ENCODE data around the gene PARD3. TPM values are rescaled to one million over a fixed set of nuclear protein-coding genes. Genes with fewer than 3 reads are reported as not detected.
A peak's percentile ranks its signal among the peaks of the same experiment; 100 is the strongest.

Gene PARD3
- total RNA-seq, 1 donor from 2014 or later, result 58.7 TPM

DNA sequence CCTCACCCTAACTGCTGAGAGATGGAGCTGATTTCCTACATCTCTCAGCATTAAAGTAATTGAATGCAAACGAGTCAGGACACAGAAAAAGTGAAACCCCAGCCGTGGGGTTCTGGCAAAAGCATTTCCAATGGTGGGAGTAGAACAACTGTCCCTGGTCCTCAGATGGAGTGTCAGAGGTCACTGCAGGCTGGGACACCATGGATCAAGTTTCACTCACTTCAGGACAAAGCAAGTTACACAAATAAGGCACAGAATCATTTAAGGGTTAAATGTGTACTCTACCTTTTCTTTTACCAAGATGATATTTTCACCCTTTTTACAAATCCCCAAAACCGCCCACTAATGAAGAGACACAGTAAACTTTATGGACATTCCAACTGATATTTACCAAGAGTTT, 607.8 kb downstream of the PARD3 start:
- peak overlapping the region; percentile 39 for H3K4me2 ChIP-seq
- peak overlapping the region; percentile 76 for H3K27ac Mint-ChIP-seq
- H3K4me3 Mint-ChIP-seq, result peak overlapping the region; percentile 51
- H3K27me3 Mint-ChIP-seq (ENCODE audit: insufficient read depth, low read depth), result peaks cover 6% of the 10 kb centered on the region
- peaks cover 26% of the 10 kb centered on the region for H3K36me3 Mint-ChIP-seq
- H3K9me3 Mint-ChIP-seq, result peaks cover 5% of the 10 kb centered on the region
- no peaks in the 10 kb centered on the region for H3K36me3 ChIP-seq
- H4K20me1 ChIP-seq (ENCODE audit: low read depth), result no peaks in the 10 kb centered on the region
- no peaks in the 10 kb centered on the region for H3K9me3 ChIP-seq (ENCODE audit: low read depth)
- H3K27me3 ChIP-seq, result no peaks in the 10 kb centered on the region
- peak; percentile 48 for DNase-seq (ENCODE audit: low spot score)
- H3K4me3 ChIP-seq, result no peak overlapping the region
- H3K4me1 Mint-ChIP-seq, result peaks cover 53% of the 10 kb centered on the region
- H2AFZ ChIP-seq (replicated peaks), result no peak overlapping the region
- TF ChIP-seq EZH2phosphoT487 (IDR thresholded peaks at IDR 0.05) (no peak), EZH2 (IDR thresholded peaks at IDR 0.05) (no peak)
- TF ChIP-seq, protein P1, sequence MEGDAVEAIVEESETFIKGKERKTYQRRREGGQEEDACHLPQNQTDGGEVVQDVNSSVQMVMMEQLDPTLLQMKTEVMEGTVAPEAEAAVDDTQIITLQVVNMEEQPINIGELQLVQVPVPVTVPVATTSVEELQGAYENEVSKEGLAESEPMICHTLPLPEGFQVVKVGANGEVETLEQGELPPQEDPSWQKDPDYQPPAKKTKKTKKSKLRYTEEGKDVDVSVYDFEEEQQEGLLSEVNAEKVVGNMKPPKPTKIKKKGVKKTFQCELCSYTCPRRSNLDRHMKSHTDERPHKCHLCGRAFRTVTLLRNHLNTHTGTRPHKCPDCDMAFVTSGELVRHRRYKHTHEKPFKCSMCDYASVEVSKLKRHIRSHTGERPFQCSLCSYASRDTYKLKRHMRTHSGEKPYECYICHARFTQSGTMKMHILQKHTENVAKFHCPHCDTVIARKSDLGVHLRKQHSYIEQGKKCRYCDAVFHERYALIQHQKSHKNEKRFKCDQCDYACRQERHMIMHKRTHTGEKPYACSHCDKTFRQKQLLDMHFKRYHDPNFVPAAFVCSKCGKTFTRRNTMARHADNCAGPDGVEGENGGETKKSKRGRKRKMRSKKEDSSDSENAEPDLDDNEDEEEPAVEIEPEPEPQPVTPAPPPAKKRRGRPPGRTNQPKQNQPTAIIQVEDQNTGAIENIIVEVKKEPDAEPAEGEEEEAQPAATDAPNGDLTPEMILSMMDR (IDR thresholded peaks at IDR 0.05), result no peak
- peak overlapping the region; percentile 26 for H3K27ac ChIP-seq
- peaks cover 17% of the 10 kb centered on the region for H3F3A ChIP-seq (ENCODE audit: low read depth)
- H3K4me1 ChIP-seq, result peaks cover 23% of the 10 kb centered on the region
- no peak overlapping the region for H3K9ac ChIP-seq
- H3K79me2 ChIP-seq (ENCODE audit: low read depth), result no peaks in the 10 kb centered on the region

GRCh38 chr10:34206935-34207268, 608.2 kb downstream of the PARD3 start:
- peak overlapping the region; percentile 39 for H3K4me2 ChIP-seq
- H3K27ac ChIP-seq, result peak overlapping the region; percentile 26
- H3K9ac ChIP-seq, result no peak overlapping the region
- peaks cover 17% of the 10 kb centered on the region for H3F3A ChIP-seq (ENCODE audit: low read depth)
- H3K9me3 ChIP-seq (ENCODE audit: low read depth), result no peaks in the 10 kb centered on the region
- DNase-seq (ENCODE audit: low spot score), result no peak
- no peaks in the 10 kb centered on the region for H4K20me1 ChIP-seq (ENCODE audit: low read depth)
- no peak overlapping the region for H3K4me3 Mint-ChIP-seq
- H3K4me1 Mint-ChIP-seq, result peaks cover 54% of the 10 kb centered on the region
- peaks cover 5% of the 10 kb centered on the region for H3K9me3 Mint-ChIP-seq
- H3K4me3 ChIP-seq, result no peak overlapping the region
- no peaks in the 10 kb centered on the region for H3K79me2 ChIP-seq (ENCODE audit: low read depth)
- no peaks in the 10 kb centered on the region for H3K27me3 ChIP-seq
- no peak for TF ChIP-seq EZH2phosphoT487 (IDR thresholded peaks at IDR 0.05)
- TF ChIP-seq, protein P1 (IDR thresholded peaks at IDR 0.05), result no peak
- no peak for TF ChIP-seq EZH2 (IDR thresholded peaks at IDR 0.05)
- H3K27ac Mint-ChIP-seq, result peak overlapping the region; percentile 76
- peaks cover 24% of the 10 kb centered on the region for H3K36me3 Mint-ChIP-seq
- no peaks in the 10 kb centered on the region for H3K36me3 ChIP-seq
- no peak overlapping the region for H2AFZ ChIP-seq (replicated peaks)
- H3K4me1 ChIP-seq, result peaks cover 23% of the 10 kb centered on the region
- H3K27me3 Mint-ChIP-seq (ENCODE audit: insufficient read depth, low read depth), result peaks cover 6% of the 10 kb centered on the region

DNA sequence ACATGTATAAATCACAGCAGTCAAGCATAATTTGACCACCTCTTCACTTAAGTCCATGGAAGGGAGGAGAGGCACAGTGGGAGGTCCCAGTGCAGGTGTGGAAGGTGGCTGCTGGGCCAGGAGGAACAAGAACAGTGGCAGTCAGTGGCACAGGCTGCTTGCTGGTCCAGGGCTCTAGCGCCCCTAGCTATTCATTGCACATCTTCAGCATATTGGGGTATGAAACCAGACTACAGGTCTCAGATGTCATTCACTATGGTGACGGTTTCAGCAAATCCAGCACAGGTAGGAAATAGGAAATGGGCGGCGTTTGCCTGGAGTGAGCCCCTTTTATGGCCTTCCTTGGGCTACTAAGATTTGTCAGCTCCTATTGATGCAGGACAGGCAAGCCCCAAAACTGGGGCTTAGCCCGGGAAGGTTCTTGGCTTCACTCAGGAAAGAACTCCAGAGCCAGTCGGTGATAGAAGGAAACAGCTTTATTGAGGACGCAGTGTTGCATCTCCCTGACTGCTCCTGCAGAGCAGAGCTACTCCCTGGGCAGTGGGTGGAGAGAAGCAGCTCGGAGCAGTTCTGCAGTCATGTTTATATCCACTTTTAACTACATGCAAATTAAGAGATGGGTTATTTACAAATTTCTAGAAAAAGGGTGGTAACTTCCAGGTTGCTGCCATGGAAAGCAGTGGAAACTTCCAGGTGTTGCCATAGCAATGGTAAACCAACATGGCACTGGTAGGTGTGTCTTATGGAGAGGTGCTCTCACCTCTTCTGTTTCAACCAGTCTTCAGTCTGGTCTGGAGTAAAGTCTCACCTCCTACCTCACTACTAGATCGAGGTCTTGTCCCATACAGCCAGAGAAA, 608.8 kb downstream of the PARD3 start:
- no peak overlapping the region for H3K4me2 ChIP-seq
- peaks cover 17% of the 10 kb centered on the region for H3F3A ChIP-seq (ENCODE audit: low read depth)
- H3K9ac ChIP-seq, result no peak overlapping the region
- no peaks in the 10 kb centered on the region for H4K20me1 ChIP-seq (ENCODE audit: low read depth)
- peaks cover 6% of the 10 kb centered on the region for H3K27me3 Mint-ChIP-seq (ENCODE audit: insufficient read depth, low read depth)
- no peak overlapping the region for H2AFZ ChIP-seq (replicated peaks)
- H3K27me3 ChIP-seq, result no peaks in the 10 kb centered on the region
- H3K9me3 Mint-ChIP-seq, result peaks cover 5% of the 10 kb centered on the region
- H3K9me3 ChIP-seq (ENCODE audit: low read depth), result no peaks in the 10 kb centered on the region
- H3K4me1 ChIP-seq, result peaks cover 23% of the 10 kb centered on the region
- no peaks in the 10 kb centered on the region for H3K79me2 ChIP-seq (ENCODE audit: low read depth)
- no peak for DNase-seq (ENCODE audit: low spot score)
- no peak overlapping the region for H3K27ac ChIP-seq
- peaks cover 60% of the 10 kb centered on the region for H3K4me1 Mint-ChIP-seq
- no peak overlapping the region for H3K4me3 ChIP-seq
- TF ChIP-seq, protein P1 (IDR thresholded peaks at IDR 0.05), result no peak
- TF ChIP-seq EZH2phosphoT487 (IDR thresholded peaks at IDR 0.05) (no peak), EZH2 (IDR thresholded peaks at IDR 0.05) (no peak)
- no peak overlapping the region for H3K27ac Mint-ChIP-seq
- peaks cover 23% of the 10 kb centered on the region for H3K36me3 Mint-ChIP-seq
- H3K4me3 Mint-ChIP-seq, result peak overlapping the region; percentile 28
- H3K36me3 ChIP-seq, result no peaks in the 10 kb centered on the region

Data from neural progenitor cell (in vitro differentiated cells).